ENCODE data around the gene PHAF1. TPM values are rescaled to one million over a fixed set of nuclear protein-coding genes. Genes with fewer than 3 reads are reported as not detected.

Gene PHAF1
- total and polyA plus RNA-seq, 12 donors = 7.1 to 12.7 (median 11.5) TPM

DNA sequence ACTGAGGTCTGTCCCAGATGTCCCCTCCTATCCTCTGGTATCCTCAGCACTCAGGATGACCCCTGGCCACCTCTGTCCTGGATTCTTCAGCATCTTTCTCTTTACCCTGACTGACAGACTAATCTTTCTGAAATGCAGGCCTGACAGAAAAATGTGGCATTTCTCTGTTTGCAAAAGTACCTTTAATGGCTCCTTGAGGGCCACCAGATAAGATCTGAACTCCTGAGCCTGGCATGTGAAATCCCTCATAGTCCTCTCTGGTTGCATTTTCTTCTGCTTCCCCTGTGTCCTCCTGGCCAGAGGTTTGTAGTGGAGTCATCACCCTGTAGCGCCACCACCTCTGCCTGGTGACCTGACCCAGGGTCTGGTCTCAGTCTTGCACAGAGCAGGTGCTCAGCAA lies 87.1 kb downstream of the PHAF1 start:
- TF ChIP-seq, protein P1, sequence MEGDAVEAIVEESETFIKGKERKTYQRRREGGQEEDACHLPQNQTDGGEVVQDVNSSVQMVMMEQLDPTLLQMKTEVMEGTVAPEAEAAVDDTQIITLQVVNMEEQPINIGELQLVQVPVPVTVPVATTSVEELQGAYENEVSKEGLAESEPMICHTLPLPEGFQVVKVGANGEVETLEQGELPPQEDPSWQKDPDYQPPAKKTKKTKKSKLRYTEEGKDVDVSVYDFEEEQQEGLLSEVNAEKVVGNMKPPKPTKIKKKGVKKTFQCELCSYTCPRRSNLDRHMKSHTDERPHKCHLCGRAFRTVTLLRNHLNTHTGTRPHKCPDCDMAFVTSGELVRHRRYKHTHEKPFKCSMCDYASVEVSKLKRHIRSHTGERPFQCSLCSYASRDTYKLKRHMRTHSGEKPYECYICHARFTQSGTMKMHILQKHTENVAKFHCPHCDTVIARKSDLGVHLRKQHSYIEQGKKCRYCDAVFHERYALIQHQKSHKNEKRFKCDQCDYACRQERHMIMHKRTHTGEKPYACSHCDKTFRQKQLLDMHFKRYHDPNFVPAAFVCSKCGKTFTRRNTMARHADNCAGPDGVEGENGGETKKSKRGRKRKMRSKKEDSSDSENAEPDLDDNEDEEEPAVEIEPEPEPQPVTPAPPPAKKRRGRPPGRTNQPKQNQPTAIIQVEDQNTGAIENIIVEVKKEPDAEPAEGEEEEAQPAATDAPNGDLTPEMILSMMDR (IDR thresholded peaks at IDR 0.05) = no peak
- H3K36me3 ChIP-seq = peaks cover 3 to 86% (median 45%) of the 10 kb centered on the region in 9 donors
- H3K4me1 ChIP-seq = peaks cover 12 to 52% (median 27%) of the 10 kb centered on the region in 9 donors
- H3K27me3 ChIP-seq = no peaks in the 10 kb centered on the region
- DNase-seq = no peak
- intact Hi-C loops (cut with DNase I) = no loop called here
- 88 to 95% methylated on average over 1 of the region's 1 CpG for WGBS, 2 donors
- no peak overlapping the region for H3K27ac ChIP-seq
- no peak overlapping the region for H3K4me3 ChIP-seq
- ATAC-seq = no peak
- H3K9me3 ChIP-seq = no peaks in the 10 kb centered on the region

GRCh38 chr16:67197704-67198103 lies 88.0 kb downstream of the PHAF1 start:
- Histone ChIP-seq H3K4me3 (no peak overlapping the region), H3K36me3 (peaks cover 3 to 95% (median 49%) of the 10 kb centered on the region in 9 donors), H3K9me3 (no peaks in the 10 kb centered on the region), H3K4me1 (peaks cover 10 to 51% (median 25%) of the 10 kb centered on the region in 9 donors), H3K27me3 (no peaks in the 10 kb centered on the region), H3K27ac (no peak overlapping the region)
- no peak for DNase-seq
- TF ChIP-seq, protein P1 (IDR thresholded peaks at IDR 0.05) = no peak
- ATAC-seq = no peak
- intact Hi-C loops (cut with DNase I) = no loop called here
- WGBS, 2 donors = 62 to 64% methylated on average over 6 of the region's 6 CpGs

Other genes with a start within 250 kb of the PHAF1 start
- gene PDP2, start 229.4 kb upstream of the PHAF1 start, total RNA-seq = 1 to 10 TPM; 2.9 to 5.7 (median 3.8) TPM
- 1 to 10 TPM; 1.2 to 1.4 TPM for gene PDP2, start 229.4 kb upstream of the PHAF1 start, polyA plus RNA-seq
- under 1 TPM in 3 of 10 donors, not detected in 7; 0.25 to 0.47 (median 0.47) TPM for gene CDH16, start 191.1 kb upstream of the PHAF1 start, total RNA-seq
- under 1 TPM; 0.15 to 0.59 TPM for gene CDH16, start 191.1 kb upstream of the PHAF1 start, polyA plus RNA-seq
- gene RRAD, start 184.4 kb upstream of the PHAF1 start, total RNA-seq = 1,000 to 10,000 TPM in 1 of 10 donors, 100 to 1,000 TPM in 5, 10 to 100 TPM in 4; 48.4 to 1,227 (median 105) TPM
- gene RRAD, start 184.4 kb upstream of the PHAF1 start, polyA plus RNA-seq = 100 to 1,000 TPM; 176 to 435 TPM
- gene CIAO2B, start 175.5 kb upstream of the PHAF1 start, total RNA-seq = 100 to 1,000 TPM; 103 to 196 (median 111) TPM
- gene CIAO2B, start 175.5 kb upstream of the PHAF1 start, polyA plus RNA-seq = 100 to 1,000 TPM; 189 to 743 TPM
- gene CES2, start 174.4 kb upstream of the PHAF1 start, total RNA-seq = 100 to 1,000 TPM in 3 of 10 donors, 10 to 100 TPM in 7; 56.1 to 194 (median 81.5) TPM
- 100 to 1,000 TPM in 1 of 2 donors, 10 to 100 TPM in 1; 25.1 to 145 TPM for gene CES2, start 174.4 kb upstream of the PHAF1 start, polyA plus RNA-seq
- 1 to 10 TPM in 6 of 10 donors, under 1 TPM in 4; 0.45 to 2.4 (median 1.1) TPM for gene CES3, start 148.7 kb upstream of the PHAF1 start, total RNA-seq
- gene CES3, start 148.7 kb upstream of the PHAF1 start, polyA plus RNA-seq = 1 to 10 TPM in 1 of 2 donors, under 1 TPM in 1; 0.07 to 2.8 TPM
- gene CES4A, start 121.4 kb upstream of the PHAF1 start, total RNA-seq = 10 to 100 TPM in 1 of 10 donors, 1 to 10 TPM in 9; 3.8 to 10.4 (median 6.0) TPM
- gene CES4A, start 121.4 kb upstream of the PHAF1 start, polyA plus RNA-seq = 10 to 100 TPM; 12.3 to 20.6 TPM
- gene CBFB, start 80.8 kb upstream of the PHAF1 start, total RNA-seq = 10 to 100 TPM; 22.2 to 36.4 (median 29.8) TPM
- 10 to 100 TPM; 17.6 to 22.9 TPM for gene CBFB, start 80.8 kb upstream of the PHAF1 start, polyA plus RNA-seq
- 10 to 100 TPM in 4 of 10 donors, 1 to 10 TPM in 6; 7.4 to 17.6 (median 9.6) TPM for gene B3GNT9, start 41.1 kb downstream of the PHAF1 start, total RNA-seq
- gene B3GNT9, start 41.1 kb downstream of the PHAF1 start, polyA plus RNA-seq = 10 to 100 TPM in 1 of 2 donors, 1 to 10 TPM in 1; 5.4 to 19.1 TPM
- 10 to 100 TPM in 1 of 10 donors, 1 to 10 TPM in 9; 4.8 to 12.4 (median 5.7) TPM for gene TRADD, start 50.0 kb downstream of the PHAF1 start, total RNA-seq
- gene TRADD, start 50.0 kb downstream of the PHAF1 start, polyA plus RNA-seq = 10 to 100 TPM in 1 of 2 donors, 1 to 10 TPM in 1; 9.7 to 17.9 TPM
- gene FBXL8, start 50.0 kb downstream of the PHAF1 start, total RNA-seq = 10 to 100 TPM in 1 of 10 donors, 1 to 10 TPM in 9; 3.9 to 10.5 (median 5.0) TPM
- 10 to 100 TPM in 1 of 2 donors, 1 to 10 TPM in 1; 8.6 to 17.3 TPM for gene FBXL8, start 50.0 kb downstream of the PHAF1 start, polyA plus RNA-seq
- 10 to 100 TPM; 32.9 to 71.3 (median 38.6) TPM for gene HSF4, start 54.8 kb downstream of the PHAF1 start, total RNA-seq
- 100 to 1,000 TPM in 1 of 2 donors, 1 to 10 TPM in 1; 9.1 to 199 TPM for gene HSF4, start 54.8 kb downstream of the PHAF1 start, polyA plus RNA-seq
- 10 to 100 TPM; 71.8 to 92.2 (median 79.9) TPM for gene NOL3, start 60.6 kb downstream of the PHAF1 start, total RNA-seq
- gene NOL3, start 60.6 kb downstream of the PHAF1 start, polyA plus RNA-seq = 100 to 1,000 TPM; 115 to 132 TPM
- gene MATCAP1, start 74.0 kb downstream of the PHAF1 start, total RNA-seq = 10 to 100 TPM in 9 of 10 donors, 1 to 10 TPM in 1; 8.0 to 15.2 (median 12.1) TPM
- 10 to 100 TPM; 13.0 to 30.9 TPM for gene MATCAP1, start 74.0 kb downstream of the PHAF1 start, polyA plus RNA-seq
- 1 to 10 TPM; 1.8 to 4.8 (median 3.0) TPM for gene EXOC3L1, start 80.2 kb downstream of the PHAF1 start, total RNA-seq
- gene EXOC3L1, start 80.2 kb downstream of the PHAF1 start, polyA plus RNA-seq = 1 to 10 TPM; 7.7 to 8.8 TPM
- 10 to 100 TPM; 21.9 to 45.6 (median 28.6) TPM for gene E2F4, start 82.2 kb downstream of the PHAF1 start, total RNA-seq
- 10 to 100 TPM; 33.4 to 38.4 TPM for gene E2F4, start 82.2 kb downstream of the PHAF1 start, polyA plus RNA-seq
- 1 to 10 TPM in 1 of 10 donors, under 1 TPM in 9; 0.19 to 1.1 (median 0.42) TPM for gene ELMO3, start 89.2 kb downstream of the PHAF1 start, total RNA-seq
- 1 to 10 TPM; 1.3 to 1.9 TPM for gene ELMO3, start 89.2 kb downstream of the PHAF1 start, polyA plus RNA-seq
- 10 to 100 TPM in 6 of 10 donors, 1 to 10 TPM in 4; 7.6 to 22.1 (median 11.7) TPM for gene TMEM208, start 117.2 kb downstream of the PHAF1 start, total RNA-seq
- gene TMEM208, start 117.2 kb downstream of the PHAF1 start, polyA plus RNA-seq = 10 to 100 TPM; 74.7 to 92.0 TPM
- gene FHOD1, start 137.5 kb downstream of the PHAF1 start, total RNA-seq = 10 to 100 TPM; 11.6 to 26.2 (median 19.1) TPM
- gene FHOD1, start 137.5 kb downstream of the PHAF1 start, polyA plus RNA-seq = 10 to 100 TPM; 16.6 to 71.1 TPM
- 1 to 10 TPM in 6 of 10 donors, under 1 TPM in 4; 0.71 to 2.4 (median 1.0) TPM for gene SLC9A5, start 139.0 kb downstream of the PHAF1 start, total RNA-seq
- gene SLC9A5, start 139.0 kb downstream of the PHAF1 start, polyA plus RNA-seq = 1 to 10 TPM in 1 of 2 donors, under 1 TPM in 1; 0.26 to 1.5 TPM
- gene PLEKHG4, start 169.6 kb downstream of the PHAF1 start, total RNA-seq = 1 to 10 TPM in 4 of 10 donors, under 1 TPM in 6; 0.25 to 2.5 (median 0.61) TPM
- gene PLEKHG4, start 169.6 kb downstream of the PHAF1 start, polyA plus RNA-seq = 1 to 10 TPM; 1.3 to 2.9 TPM
- not detected for gene KCTD19, start 216.8 kb downstream of the PHAF1 start, total RNA-seq
- gene KCTD19, start 216.8 kb downstream of the PHAF1 start, polyA plus RNA-seq = under 1 TPM; 0.01 to 0.22 TPM
- under 1 TPM in 1 of 10 donors, not detected in 9; 0.26 TPM for gene LRRC36, start 216.9 kb downstream of the PHAF1 start, total RNA-seq
- gene LRRC36, start 216.9 kb downstream of the PHAF1 start, polyA plus RNA-seq = under 1 TPM; 0.42 to 0.88 TPM